Stimulated activated CD4-positive, alpha-beta T cell treated with anti-CD3 and anti-CD28 coated beads, TNF-alpha, amount 100 ng/mL, for 48 hours (primary cell): ENCODE data around the gene RNF166.

Experiments used
- DNase-seq, 3 donors: peaks; one replicate each; pipeline ENCODE4 v3.0.0-alpha.2; 2020; ENCODE audit warnings: low read depth in 3 of 3

The RNF166 gene

DNA sequence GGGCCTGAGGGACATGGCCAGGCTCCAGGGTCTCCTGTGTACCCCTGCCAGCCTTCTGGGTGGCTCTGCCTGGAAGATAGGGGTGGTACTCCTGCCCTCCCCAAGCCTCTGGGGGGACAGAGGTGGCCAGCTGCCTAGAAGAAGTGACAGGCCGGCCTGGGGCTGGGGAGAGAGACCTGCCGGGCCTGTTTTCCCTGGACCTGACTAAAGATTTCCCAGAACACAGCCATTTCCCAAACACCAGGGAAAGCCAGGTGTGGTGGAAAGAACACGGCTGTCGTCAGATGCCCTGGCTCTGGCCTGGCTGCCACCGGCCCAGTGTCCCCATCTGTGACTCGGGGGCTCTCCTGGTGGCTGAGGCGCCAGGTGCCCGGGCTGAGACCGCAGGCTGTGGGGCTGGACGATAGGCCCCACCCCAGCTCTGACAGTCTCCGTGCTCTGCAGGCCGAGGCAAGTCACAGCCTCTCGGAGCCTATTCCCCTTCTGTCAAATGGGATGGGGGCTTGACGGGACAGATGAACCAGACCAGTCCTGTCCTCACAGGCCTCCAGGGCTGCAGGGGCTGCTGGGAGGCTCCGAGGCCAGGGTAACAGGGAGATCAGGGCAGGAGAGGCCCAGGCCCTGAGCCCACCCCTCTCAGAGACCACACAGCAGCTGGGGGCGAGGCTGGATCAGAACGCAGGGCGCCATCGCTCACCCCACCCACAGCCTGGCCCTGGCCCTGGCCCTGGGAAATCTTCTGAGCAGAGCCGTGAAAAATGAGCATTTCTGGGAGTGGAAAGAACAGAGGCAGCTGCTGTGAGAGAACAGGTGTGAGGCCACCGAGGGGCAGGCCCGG is 33.1 kb upstream of the RNF166 start:
- no peak for DNase-seq

DNA sequence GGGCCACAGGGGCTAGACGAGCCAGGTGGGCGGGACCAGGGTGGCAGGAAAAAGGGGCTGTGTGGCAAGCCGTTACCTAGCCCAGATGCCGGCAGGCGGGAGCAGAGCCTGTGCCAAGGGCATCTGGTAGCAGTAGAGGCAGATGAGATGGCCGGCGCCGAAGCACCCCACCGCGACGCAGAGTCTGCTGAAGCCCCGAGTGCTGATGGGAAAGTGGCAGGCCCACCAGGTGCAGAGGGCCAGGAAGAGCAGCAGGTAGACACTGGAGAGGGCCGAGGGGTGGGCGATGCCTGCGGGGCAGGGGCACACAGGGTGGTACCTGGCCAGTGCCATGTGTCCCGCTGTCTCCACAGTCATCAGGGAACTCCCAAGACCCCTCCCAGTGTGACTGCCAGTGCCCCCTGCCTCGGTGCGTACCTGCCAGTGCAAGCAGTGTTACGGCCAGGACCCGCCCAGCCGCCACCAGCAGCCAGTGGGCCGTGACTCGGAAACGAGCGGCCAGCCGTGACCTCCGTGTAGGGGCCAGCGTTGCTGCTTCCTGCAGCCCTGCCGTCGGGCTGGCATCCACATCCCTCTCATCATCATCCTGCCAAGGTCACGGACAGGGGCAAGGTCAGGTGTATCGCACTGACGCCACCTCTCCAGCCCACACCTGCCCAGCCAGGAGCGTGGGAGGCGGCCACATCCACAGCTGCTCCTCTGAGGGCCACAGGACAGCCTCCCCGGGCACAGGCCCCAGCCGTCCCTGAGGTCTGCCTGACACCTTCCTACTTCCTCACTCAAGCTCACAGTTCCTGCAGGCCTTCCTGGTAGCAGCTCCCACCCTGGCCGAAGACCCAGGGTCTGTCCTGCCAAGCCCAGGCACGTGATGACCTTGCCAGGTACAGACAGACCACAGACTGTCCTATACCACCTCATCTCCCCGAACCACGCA is 32.2 kb upstream of the RNF166 start:
- no peak for DNase-seq

- DNase-seq: peak; percentile 37 to 76 (median 39)
These were observed 31.3 kb upstream of the RNF166 start for GRCh38 chr16:88737298-88738150.

DNA sequence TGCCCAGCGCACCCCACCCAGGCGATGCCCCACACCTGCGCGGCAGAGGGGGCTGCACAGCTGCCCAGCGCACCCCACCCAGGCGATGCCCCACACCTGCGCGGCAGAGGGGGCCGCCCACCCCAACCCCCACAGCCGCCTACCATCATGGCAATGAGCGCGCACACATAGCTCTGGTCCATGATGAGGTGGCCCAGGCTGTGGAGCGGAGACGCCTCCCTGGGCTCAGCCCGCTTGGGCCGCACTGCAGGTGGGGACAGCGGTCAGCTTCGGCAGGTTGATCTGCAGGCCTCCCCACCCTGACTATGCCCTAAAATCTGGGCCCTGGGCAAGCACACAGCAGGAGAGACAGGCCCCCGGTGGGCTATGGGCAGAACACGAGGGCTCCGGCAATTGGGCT is 30.3 kb upstream of the RNF166 start:
- no peak for DNase-seq

DNA sequence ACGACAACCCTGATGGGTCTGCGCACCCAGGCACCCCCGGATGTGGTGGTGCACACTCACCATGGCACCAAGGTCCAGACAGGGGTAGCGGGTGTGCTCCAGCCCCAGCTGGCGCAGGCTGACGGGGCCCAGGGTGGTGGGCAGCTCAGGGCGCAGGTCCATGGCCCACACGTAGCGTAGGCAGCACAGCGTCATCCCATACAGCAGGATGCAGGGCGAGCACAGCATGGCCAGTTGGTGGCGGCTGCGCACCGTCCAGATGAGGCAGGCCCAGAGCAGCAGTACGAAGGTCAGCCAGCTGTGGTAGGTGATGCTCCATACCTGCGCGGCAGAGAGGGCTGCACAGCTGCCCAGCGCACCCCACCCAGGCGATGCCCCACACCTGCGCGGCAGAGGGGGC is 29.9 kb upstream of the RNF166 start:
- DNase-seq: no peak

GRCh38 chr16:88735616-88736015 is 29.4 kb upstream of the RNF166 start:
- DNase-seq: no peak

DNA sequence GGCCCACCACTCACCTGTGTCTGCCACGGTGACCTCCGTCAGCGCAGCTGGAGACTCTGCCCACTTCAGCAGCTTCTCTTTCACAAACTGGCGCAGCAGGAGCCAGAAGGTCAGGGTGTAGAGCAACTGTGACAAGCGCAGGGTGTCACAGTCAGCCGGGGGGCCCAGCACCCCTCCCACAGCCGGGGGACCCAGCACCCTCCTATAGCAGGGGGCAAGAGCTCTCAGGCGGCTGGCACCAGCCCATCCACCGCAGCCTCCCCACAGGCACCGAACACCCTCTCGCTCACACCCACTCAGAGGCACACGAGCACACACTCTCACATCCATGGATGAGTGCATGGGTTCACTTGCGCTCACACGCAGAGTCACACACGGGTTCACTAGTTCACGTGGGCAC is 28.9 kb upstream of the RNF166 start:
- DNase-seq: no peak

- DNase-seq: no peak
These were observed 28.1 kb upstream of the RNF166 start for GRCh38 chr16:88734361-88734728.

GRCh38 chr16:88733630-88734360 is 27.6 kb upstream of the RNF166 start:
- DNase-seq: no peak

DNA sequence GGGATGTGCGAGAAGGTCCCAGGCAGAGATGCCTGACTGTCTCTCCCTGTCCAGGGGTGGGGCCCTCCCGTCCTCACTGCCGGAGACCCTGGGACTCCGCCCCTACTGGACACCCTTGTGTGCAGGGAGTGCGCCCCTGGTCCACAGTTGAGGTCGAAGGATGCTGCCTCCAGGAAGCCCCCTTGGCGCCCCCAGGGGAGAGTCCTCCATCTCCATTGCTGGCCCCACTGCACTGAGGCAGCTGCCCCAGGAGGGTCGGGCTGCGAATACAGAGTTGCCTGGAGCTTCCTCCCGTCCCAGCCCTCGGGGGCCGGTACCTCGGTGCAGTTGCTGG is 26.7 kb upstream of the RNF166 start:
- no peak for DNase-seq

DNA sequence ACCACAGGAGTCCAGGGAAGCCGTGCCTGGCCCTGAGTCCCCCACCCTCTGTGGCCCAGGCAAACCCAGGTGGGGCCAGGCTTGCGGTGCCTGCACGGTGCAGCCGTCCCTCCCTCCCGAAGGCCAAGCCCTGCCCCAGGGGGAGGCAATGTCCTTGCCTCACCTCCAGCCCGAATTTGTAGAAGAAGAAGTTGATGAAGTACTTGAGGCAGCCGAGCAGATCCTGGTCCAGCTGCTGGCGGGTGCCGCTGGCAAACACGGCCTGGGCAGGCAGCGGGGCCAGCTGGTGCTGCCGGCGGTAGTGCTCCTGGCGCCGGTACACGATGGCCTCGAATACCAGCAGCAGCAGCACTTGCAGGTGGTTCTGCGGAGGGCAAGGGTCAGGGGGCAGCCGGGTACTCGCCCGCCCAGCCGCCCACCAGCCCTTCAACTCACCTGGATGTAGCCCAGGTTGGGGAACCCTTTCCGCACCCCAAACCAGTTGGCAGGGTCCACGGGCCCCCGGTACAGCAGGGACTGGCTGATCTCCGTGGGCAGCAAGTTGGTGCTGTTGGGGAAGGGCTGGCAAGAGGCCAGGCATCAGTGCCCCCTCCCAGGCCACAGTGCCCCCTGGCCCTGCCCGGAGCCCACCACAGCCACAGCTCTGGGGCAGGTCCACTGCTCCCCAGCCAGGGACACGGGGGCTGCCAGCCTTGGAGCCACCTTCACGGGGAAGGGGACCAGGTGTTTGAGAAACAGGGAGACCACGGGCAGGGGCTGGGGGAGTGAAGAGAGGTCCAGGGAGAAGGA is 26.2 kb upstream of the RNF166 start:
- DNase-seq: no peak

DNA sequence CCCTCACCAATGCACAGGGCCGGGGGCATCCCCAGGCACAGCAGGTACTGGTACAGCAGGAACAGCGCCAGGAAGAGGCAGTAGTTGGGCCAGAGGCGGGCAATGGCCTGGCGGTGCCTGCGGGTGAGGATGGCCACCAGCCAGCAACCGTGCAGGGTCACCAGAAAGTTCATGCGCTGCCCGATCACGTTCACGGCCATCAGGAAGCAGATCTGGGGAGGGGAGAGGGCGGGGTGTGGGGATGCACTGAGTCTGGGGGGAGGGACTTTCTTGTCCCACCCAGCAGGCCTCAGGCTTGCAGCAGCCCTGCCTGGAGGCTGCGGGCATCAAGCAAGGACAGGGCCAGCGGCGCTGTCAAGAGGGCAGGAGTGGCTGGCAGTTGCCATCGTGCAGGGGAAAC is 25.5 kb upstream of the RNF166 start:
- no peak for DNase-seq

DNA sequence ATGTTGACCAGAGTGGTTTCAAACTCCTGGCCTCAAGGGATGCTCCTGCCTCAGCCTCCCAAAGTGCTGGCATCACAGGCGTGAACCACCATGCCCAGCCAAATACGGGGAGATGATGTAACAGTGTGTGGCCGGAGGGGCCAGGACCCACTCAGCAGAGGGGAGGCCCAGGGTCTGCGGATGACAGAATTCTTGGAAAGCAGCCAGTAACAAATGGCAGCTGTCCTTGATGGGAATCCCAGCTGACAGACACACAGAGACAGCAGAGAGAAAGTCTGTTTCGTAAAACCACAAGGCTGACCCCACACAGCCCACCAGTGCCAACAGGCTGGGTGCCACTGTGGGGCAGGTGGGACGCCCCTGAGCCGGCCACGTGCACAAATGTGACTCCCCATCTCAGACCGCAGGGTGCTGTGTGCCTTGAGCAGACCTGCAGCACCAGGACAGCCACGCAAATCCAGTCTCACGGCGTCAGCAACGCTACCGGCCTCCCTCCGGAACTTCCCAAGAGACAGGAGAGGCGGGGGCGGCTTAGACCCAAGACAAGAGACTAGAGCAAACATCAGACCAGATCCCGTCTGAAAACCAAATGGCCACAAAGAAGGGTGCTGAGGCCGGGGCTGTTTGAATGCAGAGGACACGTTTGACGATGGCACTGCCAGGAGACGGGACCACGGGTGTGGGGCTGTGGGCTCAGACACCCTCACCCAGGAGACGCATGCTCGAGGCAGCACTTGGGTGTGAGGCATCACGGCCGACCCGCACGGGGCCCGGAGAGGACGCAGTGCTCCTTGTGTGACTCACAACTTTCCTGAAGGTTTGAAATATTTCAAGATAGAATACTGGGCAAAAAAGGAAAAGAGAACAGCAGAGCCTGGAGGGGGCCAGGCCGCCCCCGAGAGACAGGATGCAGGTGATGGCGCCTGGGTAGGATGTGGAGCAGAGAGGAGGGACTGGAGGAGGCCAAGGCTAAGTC is 24.7 kb upstream of the RNF166 start:
- DNase-seq: no peak

DNA sequence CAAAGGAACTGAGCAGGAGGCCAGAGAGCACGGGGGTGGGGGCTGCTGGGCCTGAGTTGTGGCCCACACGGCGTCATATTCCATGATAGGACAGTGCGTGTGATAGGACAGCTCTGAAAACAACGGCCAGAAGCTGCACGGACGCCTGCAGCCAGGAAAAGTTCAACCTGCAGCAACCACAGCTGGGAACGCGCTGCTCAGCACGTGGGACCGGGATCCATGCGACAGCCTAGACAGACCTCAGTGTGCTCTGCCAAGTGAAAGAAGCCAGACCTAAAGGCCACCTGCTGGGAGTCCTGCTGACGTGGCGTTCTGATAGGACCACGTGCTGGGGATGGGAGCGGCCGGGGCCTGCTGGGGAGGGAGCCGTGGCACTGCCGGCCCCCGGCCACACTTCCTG is 21.7 kb upstream of the RNF166 start:
- no peak for DNase-seq

DNA sequence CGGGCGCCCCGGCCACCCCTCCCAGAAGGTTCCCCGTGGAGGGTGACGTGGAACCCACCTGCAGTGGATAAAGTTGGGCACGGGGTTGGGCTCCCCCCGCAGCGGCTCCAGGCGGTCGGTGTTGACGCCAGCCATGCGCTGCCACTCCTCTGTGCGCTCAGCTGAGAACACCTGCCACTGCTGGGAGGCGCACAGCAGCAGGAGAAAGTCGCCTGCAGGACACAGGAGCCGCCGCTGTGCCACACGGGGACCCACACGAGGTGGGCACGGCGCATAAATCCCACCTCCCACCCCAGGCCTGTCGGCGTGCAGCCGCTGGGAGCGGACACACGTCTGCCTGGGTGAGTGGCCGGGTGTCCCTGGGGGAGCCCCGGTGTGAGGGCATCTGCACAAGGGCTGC is 20.8 kb upstream of the RNF166 start:
- DNase-seq: no peak

DNA sequence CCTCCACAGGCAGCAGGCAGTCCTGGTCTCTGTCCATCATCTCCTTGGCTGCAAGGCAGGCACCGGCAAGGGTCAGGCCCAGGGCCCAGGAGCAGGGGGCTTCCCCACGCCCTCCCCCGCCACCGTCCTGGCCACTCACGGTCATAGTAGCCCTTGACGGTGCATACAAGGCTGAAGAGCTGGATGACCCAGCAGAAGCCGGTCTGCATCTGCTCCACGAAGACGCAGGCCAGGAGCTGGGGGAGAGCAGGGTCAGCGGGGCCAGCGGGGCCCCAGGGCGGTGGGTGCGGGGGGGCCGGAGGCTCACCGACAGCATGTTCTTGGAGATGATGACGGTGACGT is 20.2 kb upstream of the RNF166 start:
- DNase-seq: no peak

DNA sequence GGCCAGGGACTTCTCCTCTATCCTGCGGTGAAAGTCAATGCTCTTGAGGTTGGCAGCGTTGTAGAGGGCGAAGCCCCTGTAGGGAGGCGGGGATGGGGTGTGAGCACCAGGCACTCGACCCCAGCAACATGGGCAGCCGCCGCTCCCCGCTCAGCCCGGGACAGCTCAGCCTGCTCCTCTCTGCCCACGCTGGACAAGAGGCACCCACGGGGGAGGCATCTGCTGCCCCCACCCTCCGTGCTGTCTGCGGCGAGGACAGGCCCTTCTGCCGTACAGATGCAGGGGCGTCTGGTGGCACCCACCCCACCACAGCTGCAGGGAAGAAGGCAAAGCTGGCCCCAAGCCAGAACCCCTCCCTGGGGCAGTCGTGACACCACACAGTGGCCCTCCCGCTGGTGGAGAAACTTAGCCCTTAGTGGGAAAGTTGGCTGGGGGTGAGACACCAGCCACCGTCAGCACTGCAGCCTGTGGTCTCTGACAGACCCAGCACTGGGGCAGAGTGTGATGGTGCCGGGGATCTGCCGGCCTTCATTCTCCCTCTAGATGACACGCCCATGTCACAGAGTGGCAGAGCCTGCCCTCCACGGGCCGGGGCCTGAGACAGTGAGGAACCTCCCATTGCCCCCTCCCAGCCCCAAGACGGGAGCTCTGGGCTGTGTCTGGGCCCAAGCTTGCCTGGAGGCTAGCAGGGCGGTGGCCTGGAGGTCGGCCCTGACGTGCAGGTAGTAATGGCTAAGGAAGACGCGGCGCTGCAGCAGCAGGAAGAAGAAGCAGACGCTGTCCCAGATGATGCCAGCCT is 19.6 kb upstream of the RNF166 start:
- no peak for DNase-seq

DNA sequence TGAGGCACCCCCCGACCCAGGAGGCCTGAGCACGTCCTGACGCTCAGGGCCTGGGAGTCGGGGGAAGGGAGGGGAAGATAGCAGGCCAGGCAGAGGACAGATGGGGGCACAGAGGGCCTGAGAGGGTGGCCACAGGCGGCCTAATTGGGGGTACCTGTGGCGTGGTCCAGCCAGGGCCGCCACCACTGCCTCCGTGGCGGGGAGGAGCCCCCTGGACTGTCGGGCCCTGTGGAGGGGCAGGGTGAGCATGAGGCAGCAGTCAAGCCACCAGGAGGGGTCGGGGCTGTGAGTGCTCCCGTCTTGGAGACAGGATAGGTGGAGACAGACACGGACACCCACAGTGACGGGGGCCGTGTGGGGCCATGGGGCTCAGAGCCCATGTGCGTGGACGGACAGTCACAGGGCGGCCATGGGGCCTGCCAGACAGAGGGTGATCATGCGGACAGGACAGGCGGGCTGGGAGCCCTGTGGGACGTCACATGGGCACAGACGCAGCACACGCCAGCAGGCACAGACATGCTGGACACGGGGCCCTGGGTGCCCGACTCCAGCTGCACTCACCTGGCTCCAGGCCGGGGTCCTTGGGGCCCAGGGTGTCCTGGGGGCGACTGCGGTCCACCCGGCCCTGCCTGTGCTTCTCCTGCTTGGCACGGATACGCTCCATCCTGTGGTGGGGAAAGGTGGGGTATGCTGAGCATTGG is 18.8 kb upstream of the RNF166 start:
- DNase-seq: no peak
